MM.1S (cell line): ENCODE measurements around the gene TFEB.

ENCODE experiments used
- DNase-seq: peaks from one replicate; pipeline ENCODE4 v3.0.0-alpha.2; 2015
- H2AFZ ChIP-seq: fragments of 300-600 bp; sonication (generic); 2 replicates; pipeline ENCODE4 v1.6.0; 2016; ENCODE audit warnings: antibody characterized with exemption, low read length
- H3F3A ChIP-seq: fragments of 300-600 bp; sonication (generic); 2 replicates; pipeline ENCODE4 v1.6.1; 2016; ENCODE audit warnings: mild to moderate bottlenecking, antibody characterized with exemption, low read length, moderate library complexity, mixed read lengths; ENCODE audit not compliant: insufficient read depth
- H3K27ac ChIP-seq: fragments of 300-600 bp; sonication (generic); 2 replicates; pipeline ENCODE4 v1.5.1; 2016; ENCODE audit warnings: mild to moderate bottlenecking, low read length
- H3K27me3 ChIP-seq: fragments of 300-600 bp; sonication (generic); replicated peaks from 2 replicates; pipeline ENCODE4 v1.6.0; 2016; ENCODE audit warnings: low read length; ENCODE audit not compliant: insufficient read depth
- H3K36me3 ChIP-seq: fragments of 300-600 bp; sonication (generic); replicated peaks from 2 replicates; pipeline ENCODE4 v1.6.1; 2016; ENCODE audit warnings: mild to moderate bottlenecking, low read length, mixed read lengths; ENCODE audit not compliant: insufficient read depth
- H3K4me1 ChIP-seq: fragments of 300-600 bp; sonication (generic); 2 replicates; pipeline ENCODE4 v1.6.1; 2016; ENCODE audit warnings: low read length, mixed read lengths
- H3K4me2 ChIP-seq: fragments of 300-600 bp; sonication (generic); 2 replicates; pipeline ENCODE4 v1.6.0; 2016; ENCODE audit warnings: low read depth, low read length
- H3K4me3 ChIP-seq: fragments of 300-600 bp; sonication (generic); 2 replicates; pipeline ENCODE4 v1.5.1; 2016; ENCODE audit warnings: low read length, mixed read lengths
- H3K79me2 ChIP-seq: fragments of 300-600 bp; sonication (generic); 2 replicates; pipeline ENCODE4 v1.6.1; 2016; ENCODE audit warnings: mixed run types, low read length, mixed read lengths
- H3K9ac ChIP-seq: fragments of 300-600 bp; sonication (generic); 2 replicates; pipeline ENCODE4 v1.6.1; 2016; ENCODE audit warnings: low read length, mixed read lengths
- H3K9me2 ChIP-seq: fragments of 300-600 bp; sonication (generic); replicated peaks from 2 replicates; pipeline ENCODE4 v1.6.1; 2016; ENCODE audit warnings: mild to moderate bottlenecking, low read length, mixed read lengths; ENCODE audit not compliant: insufficient read depth
- H3K9me3 ChIP-seq: fragments of 300-600 bp; sonication (generic); replicated peaks from 2 replicates; pipeline ENCODE4 v1.6.1; 2016; ENCODE audit warnings: mild to moderate bottlenecking, low read length, mixed read lengths; ENCODE audit not compliant: insufficient read depth
- H4K20me1 ChIP-seq: fragments of 300-600 bp; sonication (generic); 2 replicates; pipeline ENCODE4 v1.6.1; 2016; ENCODE audit warnings: mild to moderate bottlenecking, low read length, moderate library complexity, mixed read lengths; ENCODE audit not compliant: insufficient read depth
- EZH2 ChIP-seq: fragments of 300-600 bp; sonication (generic); optimal IDR thresholded peaks from 2 replicates; pipeline ENCODE3; 2017; ENCODE audit warnings: low read depth, mild to moderate bottlenecking, antibody characterized with exemption, low read length, mixed read lengths
- EZH2phosphoT487 ChIP-seq: fragments of 300-600 bp; sonication (generic); IDR thresholded peaks from 2 replicates; pipeline ENCODE4 v1.6.1; 2018; ENCODE audit warnings: antibody characterized with exemption, low read length
- TF ChIP-seq, protein P1 (sequence below): fragments of 300-600 bp; sonication (generic); IDR thresholded peaks from 2 replicates; pipeline ENCODE4 v1.5.1; 2016; ENCODE audit warnings: antibody characterized with exemption, low read length, mixed read lengths

Gene TFEB

DNA sequence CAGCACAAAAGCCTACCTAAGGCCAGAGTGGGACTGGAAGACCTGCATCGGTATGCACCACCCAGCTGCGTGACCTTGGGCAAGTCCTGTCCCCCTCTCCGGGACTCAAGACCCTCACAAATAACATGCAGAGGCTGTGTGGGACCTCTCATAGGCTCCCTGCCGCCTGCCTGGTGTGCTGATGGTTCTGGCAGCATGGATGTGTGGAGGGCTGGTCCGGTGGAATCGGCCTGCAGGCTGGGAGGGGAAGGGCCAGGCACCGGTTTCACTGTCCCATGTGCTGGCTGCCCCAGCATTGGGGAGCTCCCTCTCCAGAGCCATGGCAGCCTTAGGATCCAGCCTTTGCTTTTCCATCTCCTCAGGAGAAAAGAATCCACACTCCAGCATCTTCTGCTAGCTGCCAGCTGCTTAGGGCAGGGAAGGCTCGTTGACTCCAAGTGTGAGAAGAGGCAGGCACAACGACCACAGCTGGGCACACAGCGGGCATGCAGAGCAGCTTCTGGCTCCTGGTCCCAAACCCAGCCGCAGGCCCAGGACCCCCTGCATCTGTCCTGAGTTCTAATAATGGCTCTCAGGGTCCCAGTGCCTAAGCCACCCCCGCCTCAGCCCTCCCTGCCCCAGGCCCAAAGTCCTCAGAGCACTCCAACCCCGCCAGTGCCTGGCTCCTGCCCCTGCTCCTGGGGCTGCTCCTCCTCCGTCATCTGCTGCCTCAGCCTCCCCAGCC, 32.5 kb downstream of the TFEB start:
- no peak overlapping the region for H3K27ac ChIP-seq

DNA sequence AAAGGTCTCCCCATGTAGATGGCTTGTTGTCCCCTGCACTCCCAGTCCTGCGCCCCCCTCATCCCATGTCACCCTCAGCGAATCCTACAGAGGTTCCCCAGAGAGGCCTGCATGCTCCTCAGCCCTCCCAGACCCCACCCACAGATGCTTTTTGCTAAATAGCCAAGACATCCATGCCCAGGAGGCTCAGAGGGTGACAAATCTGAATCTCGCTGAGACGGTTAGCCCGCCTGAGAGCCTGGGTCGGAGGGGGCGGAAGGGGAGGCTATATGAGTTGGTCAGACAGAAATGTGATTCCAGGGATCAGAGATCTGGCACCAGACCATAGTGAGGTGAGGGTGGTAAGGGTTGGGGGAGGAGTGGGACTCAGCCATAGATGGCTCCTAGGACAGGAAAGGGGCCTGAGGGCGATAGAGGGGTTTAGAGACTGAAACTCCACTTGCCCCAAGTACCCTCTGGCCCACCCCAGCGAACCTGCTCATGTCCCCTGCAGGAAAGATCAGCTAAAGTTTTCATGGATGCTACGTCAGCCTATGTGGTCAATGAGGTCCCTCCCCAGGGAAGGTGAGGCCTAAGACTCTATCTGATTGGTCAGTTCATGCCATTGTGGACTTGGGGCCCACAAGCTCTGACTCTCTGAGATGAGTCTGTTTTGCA, 33.2 kb downstream of the TFEB start:
- H3K79me2 ChIP-seq: no peaks in the 10 kb centered on the region
- no peak overlapping the region for H3K9ac ChIP-seq
- DNase-seq: no peak
- no peak overlapping the region for H2AFZ ChIP-seq
- no peak overlapping the region for H3K4me3 ChIP-seq
- H3K4me1 ChIP-seq: peaks cover 12% of the 10 kb centered on the region
- H4K20me1 ChIP-seq: no peaks in the 10 kb centered on the region
- TF ChIP-seq, protein P1, sequence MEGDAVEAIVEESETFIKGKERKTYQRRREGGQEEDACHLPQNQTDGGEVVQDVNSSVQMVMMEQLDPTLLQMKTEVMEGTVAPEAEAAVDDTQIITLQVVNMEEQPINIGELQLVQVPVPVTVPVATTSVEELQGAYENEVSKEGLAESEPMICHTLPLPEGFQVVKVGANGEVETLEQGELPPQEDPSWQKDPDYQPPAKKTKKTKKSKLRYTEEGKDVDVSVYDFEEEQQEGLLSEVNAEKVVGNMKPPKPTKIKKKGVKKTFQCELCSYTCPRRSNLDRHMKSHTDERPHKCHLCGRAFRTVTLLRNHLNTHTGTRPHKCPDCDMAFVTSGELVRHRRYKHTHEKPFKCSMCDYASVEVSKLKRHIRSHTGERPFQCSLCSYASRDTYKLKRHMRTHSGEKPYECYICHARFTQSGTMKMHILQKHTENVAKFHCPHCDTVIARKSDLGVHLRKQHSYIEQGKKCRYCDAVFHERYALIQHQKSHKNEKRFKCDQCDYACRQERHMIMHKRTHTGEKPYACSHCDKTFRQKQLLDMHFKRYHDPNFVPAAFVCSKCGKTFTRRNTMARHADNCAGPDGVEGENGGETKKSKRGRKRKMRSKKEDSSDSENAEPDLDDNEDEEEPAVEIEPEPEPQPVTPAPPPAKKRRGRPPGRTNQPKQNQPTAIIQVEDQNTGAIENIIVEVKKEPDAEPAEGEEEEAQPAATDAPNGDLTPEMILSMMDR: no peak
- TF ChIP-seq EZH2 (no peak), EZH2phosphoT487 (no peak)
- H3K36me3 ChIP-seq: no peaks in the 10 kb centered on the region
- H3K9me2 ChIP-seq: no peaks in the 10 kb centered on the region
- no peak overlapping the region for H3K4me2 ChIP-seq
- no peak overlapping the region for H3K27ac ChIP-seq
- no peaks in the 10 kb centered on the region for H3F3A ChIP-seq
- H3K27me3 ChIP-seq: no peaks in the 10 kb centered on the region
- H3K9me3 ChIP-seq: no peaks in the 10 kb centered on the region

More for the DNA sequence above, 32.5 kb downstream of the TFEB start:
- no peaks in the 10 kb centered on the region for H4K20me1 ChIP-seq
- H3K9ac ChIP-seq: no peak overlapping the region
- H3K36me3 ChIP-seq: no peaks in the 10 kb centered on the region
- TF ChIP-seq, protein P1: no peak
- TF ChIP-seq EZH2phosphoT487 (no peak), EZH2 (no peak)
- no peaks in the 10 kb centered on the region for H3F3A ChIP-seq
- H3K9me2 ChIP-seq: no peaks in the 10 kb centered on the region
- H2AFZ ChIP-seq: no peak overlapping the region
- H3K4me3 ChIP-seq: no peak overlapping the region
- no peak for DNase-seq
- H3K4me1 ChIP-seq: peaks cover 12% of the 10 kb centered on the region
- no peaks in the 10 kb centered on the region for H3K27me3 ChIP-seq
- no peak overlapping the region for H3K4me2 ChIP-seq
- H3K79me2 ChIP-seq: no peaks in the 10 kb centered on the region
- no peaks in the 10 kb centered on the region for H3K9me3 ChIP-seq

DNA sequence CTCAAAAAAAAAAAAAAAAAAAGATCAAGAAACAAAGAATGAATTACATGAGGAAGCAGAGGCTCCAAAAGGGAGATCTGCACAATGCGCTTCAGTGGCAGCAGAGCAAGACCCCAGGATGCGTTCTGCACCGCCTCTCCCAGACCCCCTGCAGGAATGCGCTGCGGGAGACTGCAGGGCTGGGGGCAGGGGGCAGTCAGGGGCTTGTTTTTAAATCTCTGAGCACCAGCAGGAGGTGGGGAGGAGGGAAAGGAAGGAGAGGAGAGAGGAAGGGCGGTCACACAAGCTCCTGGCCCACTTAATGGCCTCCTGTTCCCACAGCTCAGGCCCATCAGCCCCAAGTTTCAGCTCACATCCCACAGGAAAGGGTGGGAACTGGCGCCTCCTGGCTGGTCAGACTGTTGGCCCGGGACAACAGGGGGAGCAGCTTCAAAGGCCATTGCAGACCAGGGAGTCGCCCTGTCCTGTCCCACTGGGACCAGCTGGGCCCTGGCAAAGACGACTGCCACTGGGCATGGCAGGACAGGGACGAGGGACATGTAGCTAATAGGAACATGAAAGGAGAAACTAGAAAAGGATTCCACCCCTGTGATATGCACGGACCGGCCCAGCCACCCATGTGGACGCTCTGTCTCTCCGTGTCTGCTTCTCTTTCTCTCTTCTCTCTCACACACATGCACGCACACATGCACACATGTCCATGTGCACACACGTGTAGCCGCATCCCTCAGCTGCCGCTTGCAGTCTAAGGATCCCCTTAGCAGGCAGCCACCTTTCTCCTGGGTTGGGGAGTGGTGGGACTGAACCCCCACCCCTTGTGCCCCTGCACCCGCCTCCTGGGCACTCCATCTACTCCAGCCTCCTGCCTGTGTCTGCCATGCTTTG, 34.7 kb downstream of the TFEB start:
- no peaks in the 10 kb centered on the region for H3K79me2 ChIP-seq

More for the DNA sequence above, 34.7 kb downstream of the TFEB start:
- Histone ChIP-seq H3K9me3 (no peaks in the 10 kb centered on the region), H4K20me1 (no peaks in the 10 kb centered on the region), H3K27ac (no peak overlapping the region), H3K9me2 (no peaks in the 10 kb centered on the region), H3F3A (no peaks in the 10 kb centered on the region), H3K9ac (no peak overlapping the region), H3K4me3 (no peak overlapping the region), H3K4me1 (peaks cover 5% of the 10 kb centered on the region), H3K4me2 (no peak overlapping the region), H2AFZ (no peak overlapping the region), H3K36me3 (no peaks in the 10 kb centered on the region), H3K27me3 (no peaks in the 10 kb centered on the region)
- no peak for DNase-seq
- TF ChIP-seq EZH2 (no peak), EZH2phosphoT487 (no peak)
- TF ChIP-seq, protein P1: no peak
